ENCODE results near the gene PLPP4.

The PLPP4 gene

GRCh38 chr10:120517196-120517595 lies 60.2 kb downstream of the PLPP4 start:
- DNase-seq (ENCODE audit: low read depth, low spot score): no peak

GRCh38 chr10:120517881-120518484 lies 61.0 kb downstream of the PLPP4 start:
- no peak for DNase-seq (ENCODE audit: low read depth, low spot score)

- no peak for DNase-seq (ENCODE audit: low read depth, low spot score)
Measured at GRCh38 chr10:120521880-120522279, 64.9 kb downstream of the PLPP4 start.

GRCh38 chr10:120527691-120528090 lies 70.7 kb downstream of the PLPP4 start:
- DNase-seq (ENCODE audit: low read depth, low spot score): no peak

- DNase-seq (ENCODE audit: low read depth, low spot score): no peak
Measured at GRCh38 chr10:120530699-120531098, 73.7 kb downstream of the PLPP4 start.

- no peak for DNase-seq (ENCODE audit: low read depth, low spot score)
Measured at GRCh38 chr10:120538091-120538490, 81.1 kb downstream of the PLPP4 start.

- DNase-seq (ENCODE audit: low read depth, low spot score): no peak
Measured at GRCh38 chr10:120539076-120539475, 82.0 kb downstream of the PLPP4 start.

GRCh38 chr10:120540486-120540885 lies 83.5 kb downstream of the PLPP4 start:
- DNase-seq (ENCODE audit: low read depth, low spot score): no peak

- DNase-seq (ENCODE audit: low read depth, low spot score): no peak
Measured at GRCh38 chr10:120541984-120542383, 85.0 kb downstream of the PLPP4 start.

GRCh38 chr10:120542591-120542990 lies 85.6 kb downstream of the PLPP4 start:
- DNase-seq (ENCODE audit: low read depth, low spot score): no peak

GRCh38 chr10:120543291-120543690 lies 86.3 kb downstream of the PLPP4 start:
- DNase-seq (ENCODE audit: low read depth, low spot score): no peak

GRCh38 chr10:120548210-120548609 lies 91.2 kb downstream of the PLPP4 start:
- DNase-seq (ENCODE audit: low read depth, low spot score): no peak

- DNase-seq (ENCODE audit: low read depth, low spot score): no peak
Measured at GRCh38 chr10:120552262-120552661, 95.2 kb downstream of the PLPP4 start.

- DNase-seq (ENCODE audit: low read depth, low spot score): no peak
Measured at GRCh38 chr10:120553911-120554310, 96.9 kb downstream of the PLPP4 start.

- DNase-seq (ENCODE audit: low read depth, low spot score): no peak
Measured at GRCh38 chr10:120555436-120555835, 98.4 kb downstream of the PLPP4 start.

- DNase-seq (ENCODE audit: low read depth, low spot score): peak; percentile 5
Measured at GRCh38 chr10:120555842-120556532, 99.0 kb downstream of the PLPP4 start.

GRCh38 chr10:120557311-120557710 lies 100.3 kb downstream of the PLPP4 start:
- DNase-seq (ENCODE audit: low read depth, low spot score): no peak

- no peak for DNase-seq (ENCODE audit: low read depth, low spot score)
Measured at GRCh38 chr10:120559800-120560199, 102.8 kb downstream of the PLPP4 start.

- no peak for DNase-seq (ENCODE audit: low read depth, low spot score)
Measured at GRCh38 chr10:120562956-120563355, 105.9 kb downstream of the PLPP4 start.

GRCh38 chr10:120570418-120570817 lies 113.4 kb downstream of the PLPP4 start:
- no peak for DNase-seq (ENCODE audit: low read depth, low spot score)

- DNase-seq (ENCODE audit: low read depth, low spot score): no peak
Measured at GRCh38 chr10:120571266-120571665, 114.2 kb downstream of the PLPP4 start.

- no peak for DNase-seq (ENCODE audit: low read depth, low spot score)
Measured at GRCh38 chr10:120572307-120572706, 115.3 kb downstream of the PLPP4 start.

- no peak for DNase-seq (ENCODE audit: low read depth, low spot score)
Measured at GRCh38 chr10:120573355-120573754, 116.3 kb downstream of the PLPP4 start.

- DNase-seq (ENCODE audit: low read depth, low spot score): no peak
Measured at GRCh38 chr10:120574981-120575380, 118.0 kb downstream of the PLPP4 start.

Data from iPS DF 19.7 (cell line).